ENCODE data around the gene FRS3.

- TF ChIP-seq CTCF (conservative IDR thresholded peaks at IDR 0.05; ENCODE audit: low read length), result no peak
- TF ChIP-seq EZH2phosphoT487 (IDR thresholded peaks at IDR 0.05; ENCODE audit: borderline replicate concordance, low read depth, low read length), result no peak
Observed at GRCh38 chr6:41721414-41721813, 58.3 kb downstream of the FRS3 start.
